HCT116 (cell line): Measurements from ENCODE around the gene GRAMD4. TPM values are rescaled to one million over a fixed set of nuclear protein-coding genes. Genes with fewer than 3 reads are reported as not detected.

Experiments used
- ATAC-seq: fragments of 200-7000 bp; cut with Tn5 transposase; 2 replicates; pipeline ENCODE4 v1.9.1; 2020; ENCODE audit warnings: mild to moderate bottlenecking, moderate library complexity
- BruUV-seq: library from RNA; stranded (reverse); fragments of 400-500 nt; replicated peaks from 2 replicates; lab custom pipeline; 2021; lab: Mats Ljungman, UMichigan
- CTCF ChIA-PET: fragments of 300-600 bp; sonication (Branson Sonifier 250); formaldehyde crosslinking; loops from one replicate; lab custom pipeline; 2021; ENCODE audit warnings: antibody characterized with exemption; lab: Charles Lee
- POLR2A ChIA-PET: fragments of 300-600, 350-600 bp; sonication (Branson Sonifier 250); formaldehyde crosslinking; loops from one replicate; lab custom pipeline; 2021; ENCODE audit warnings: antibody characterized with exemption; lab: Charles Lee
- RAD21 ChIA-PET, 2 experiments: fragments of 300-600 bp; sonication (Branson Sonifier 250); formaldehyde crosslinking; loops; one replicate each; lab custom pipeline; 2023; ENCODE audit warnings: low total read pairs in 2 of 2; ENCODE audit not compliant: uncharacterized antibody in 2 of 2, unreplicated experiment in 2 of 2, low non-redundant PET in 1 of 2; lab: Charles Lee
- DNase-seq: peaks from one replicate; pipeline ENCODE4 v3.0.0-alpha.2; 2010; ENCODE audit warnings: low read depth, low spot score
- H2AFZ ChIP-seq: fragments of 200-600 bp; shearing (Covaris generic), sonication (generic); 2 replicates; pipeline ENCODE4 v1.6.1; 2017; ENCODE audit warnings: low read depth, mixed run types, mixed read lengths, antibody characterized with exemption, low read length; ENCODE audit not compliant: poor library complexity, severe bottlenecking
- H3K27ac ChIP-seq: 2 replicates; pipeline ENCODE4 v1.5.1; 2012; ENCODE audit warnings: low read depth, low read length
- H3K27me3 ChIP-seq: fragments of 200-600 bp; sonication (generic); 2 replicates; pipeline ENCODE4 v1.6.1; 2016; ENCODE audit warnings: mixed run types, low read length, mixed read lengths; ENCODE audit not compliant: insufficient read depth
- H3K36me3 ChIP-seq, 2 experiments: fragments of 200-500 bp in 1 of 2; fragments of 200-600 bp in 1 of 2; sonication (Bioruptor generic) in 1 of 2; sonication (generic) in 1 of 2; 2 replicates each; pipeline versions ENCODE4 v1.5.1 to v1.6.1; 2014 to 2016; ENCODE audit warnings: low read length in 2 of 2, inconsistent platforms in 1 of 2, mixed read lengths in 1 of 2, mixed run types in 1 of 2; ENCODE audit not compliant: insufficient read depth in 2 of 2, control insufficient read depth in 1 of 2
- H3K4me1 ChIP-seq, 2 experiments: fragments of 200-600 bp in 1 of 2; sonication (generic) in 1 of 2; 2 replicates each; pipeline versions ENCODE4 v1.5.1 to v1.6.1; 2012 to 2017; ENCODE audit warnings: low read length in 2 of 2, inconsistent platforms in 1 of 2, mild to moderate bottlenecking in 1 of 2, mixed read lengths in 1 of 2, mixed run types in 1 of 2, moderate library complexity in 1 of 2; ENCODE audit not compliant: insufficient read depth in 2 of 2, control insufficient read depth in 1 of 2
- H3K4me2 ChIP-seq: fragments of 200-600 bp; sonication (generic); 2 replicates; pipeline ENCODE4 v1.6.1; 2017; ENCODE audit warnings: mixed run types, low read length, mixed read lengths
- H3K4me3 ChIP-seq, 2 experiments: fragments of 200-600 bp in 1 of 2; sonication (generic) in 1 of 2; replicated peaks in 1 of 2; 2 replicates each; pipeline ENCODE4 v1.5.1; 2011 to 2016; ENCODE audit warnings: low read length in 2 of 2, control low read depth in 1 of 2, low read depth in 1 of 2, mild to moderate bottlenecking in 1 of 2, mixed read lengths in 1 of 2, mixed run types in 1 of 2
- H3K79me2 ChIP-seq: fragments of 200-600 bp; sonication (generic); 2 replicates; pipeline ENCODE4 v1.6.1; 2017; ENCODE audit warnings: mild to moderate bottlenecking, mixed run types, low read length, moderate library complexity, mixed read lengths; ENCODE audit not compliant: insufficient read depth
- H3K9ac ChIP-seq: fragments of 200-600 bp; sonication (generic); 2 replicates; pipeline ENCODE4 v1.6.1; 2016; ENCODE audit warnings: low read length, mixed read lengths
- H3K9me2 ChIP-seq: fragments of 200-600 bp; sonication (generic), shearing (Covaris generic); 2 replicates; pipeline ENCODE4 v1.6.1; 2017; ENCODE audit warnings: mixed run types, mild to moderate bottlenecking, moderate library complexity; ENCODE audit not compliant: insufficient read depth
- H3K9me3 ChIP-seq, 2 experiments: fragments of 200-500 bp in 1 of 2; fragments of 200-600 bp in 1 of 2; sonication (Bioruptor generic) in 1 of 2; sonication (generic) in 1 of 2; 2 replicates each; pipeline ENCODE4 v1.6.1; 2014 to 2017; ENCODE audit warnings: low read length in 2 of 2, mixed read lengths in 2 of 2, inconsistent platforms in 1 of 2, low read depth in 1 of 2, mild to moderate bottlenecking in 1 of 2, mixed run types in 1 of 2, moderate library complexity in 1 of 2; ENCODE audit not compliant: control insufficient read depth in 1 of 2, insufficient read depth in 1 of 2
- H4K20me1 ChIP-seq: fragments of 200-600 bp; sonication (generic), shearing (Covaris generic); 2 replicates; pipeline ENCODE4 v1.6.1; 2017; ENCODE audit warnings: mixed run types, mild to moderate bottlenecking, moderate library complexity; ENCODE audit not compliant: insufficient read depth
- CBX3 ChIP-seq: IDR thresholded peaks from 2 replicates; pipeline ENCODE4 v1.6.1; 2012; ENCODE audit warnings: low read depth
- CTCF ChIP-seq, 3 experiments: fragments of 200-600 bp in 1 of 3; sonication (generic) in 1 of 3; IDR thresholded peaks in 2 of 3; conservative IDR thresholded peaks in 1 of 3; 2 replicates each; pipeline ENCODE4 v1.5.1; 2012 to 2017; ENCODE audit warnings: low read depth in 2 of 3, low read length in 2 of 3, antibody characterized with exemption in 1 of 3, borderline replicate concordance in 1 of 3, control low read depth in 1 of 3, mild to moderate bottlenecking in 1 of 3, mixed read lengths in 1 of 3, mixed run types in 1 of 3, moderate library complexity in 1 of 3; ENCODE audit not compliant: insufficient read depth in 1 of 3
- ELF1 ChIP-seq: IDR thresholded peaks from 2 replicates; pipeline ENCODE4 v1.6.1; 2012; ENCODE audit warnings: low read depth, borderline replicate concordance
- EZH2phosphoT487 ChIP-seq: fragments of 200-600 bp; IDR thresholded peaks from 2 replicates; pipeline ENCODE4 v1.6.1; 2018; ENCODE audit warnings: antibody characterized with exemption, borderline replicate concordance
- FOSL1 ChIP-seq: IDR thresholded peaks from 2 replicates; pipeline ENCODE4 v1.6.1; 2012; ENCODE audit warnings: low read depth
- JUND ChIP-seq: IDR thresholded peaks from 2 replicates; pipeline ENCODE4 v1.6.1; 2012
- MAX ChIP-seq: IDR thresholded peaks from 2 replicates; pipeline ENCODE4 v1.6.1; 2012
- POLR2AphosphoS5 ChIP-seq: IDR thresholded peaks from 2 replicates; pipeline ENCODE4 v1.6.1; 2011; ENCODE audit warnings: mild to moderate bottlenecking, low read depth, low read length, moderate library complexity
- RAD21 ChIP-seq: IDR thresholded peaks from 2 replicates; pipeline ENCODE4 v1.6.1; 2012; ENCODE audit warnings: low read depth, mild to moderate bottlenecking
- SIN3A ChIP-seq: IDR thresholded peaks from 2 replicates; pipeline ENCODE4 v1.6.1; 2012; ENCODE audit warnings: low read depth
- SP1 ChIP-seq: IDR thresholded peaks from 2 replicates; pipeline ENCODE4 v1.6.1; 2012; ENCODE audit warnings: low read depth
- TCF7L2 ChIP-seq: IDR thresholded peaks from 2 replicates; pipeline ENCODE4 v1.7.0; 2011; ENCODE audit warnings: borderline replicate concordance, inconsistent platforms; ENCODE audit not compliant: insufficient read depth, insufficient read length; ENCODE audit errors: extremely low read depth
- ZNF274 ChIP-seq: fragments of 200-500 bp; sonication (Bioruptor generic); IDR thresholded peaks from 2 replicates; pipeline ENCODE4 v1.6.1; 2014; ENCODE audit warnings: mild to moderate bottlenecking, low read depth, low read length, inconsistent platforms
- intact Hi-C: fragments of 100-400 bp; cut with micrococcal nuclease; formaldehyde crosslinking; loops from 2 replicates; pipeline ENCODE4 v1.10.0; 2022
- total RNA-seq: library from RNA; stranded (reverse); gene quantifications from one replicate; pipeline ENCODE4 v1.2.1, GENCODE V29; 2021; ENCODE audit not compliant: unreplicated experiment

The GRAMD4 gene
- total RNA-seq, 1 experiment from 2014 or later: 25.8 TPM

DNA sequence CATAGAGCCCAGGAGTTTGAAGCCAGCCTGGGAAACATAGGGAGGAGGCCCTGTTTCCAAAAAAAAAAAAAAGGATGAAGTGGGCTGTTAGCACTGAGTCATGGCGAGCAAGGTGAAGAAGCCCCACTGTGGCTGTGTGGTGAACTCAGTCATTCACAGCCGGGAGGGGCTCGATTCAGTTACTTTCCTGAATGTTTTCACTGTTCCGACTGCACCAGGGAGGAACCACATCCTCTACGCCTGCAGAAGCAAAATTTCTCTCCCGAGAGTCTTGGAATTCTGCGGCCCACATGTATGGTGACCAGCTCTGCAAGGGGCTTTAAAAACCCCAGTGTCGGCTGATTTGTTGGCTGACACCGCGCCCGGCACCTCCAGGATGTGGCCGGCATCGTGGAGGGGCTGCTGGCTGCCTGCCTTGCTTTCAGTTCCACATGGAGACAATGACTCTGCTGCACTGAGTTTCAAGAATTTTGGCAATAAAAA lies 27.8 kb upstream of the GRAMD4 start:
- ATAC-seq (no peak), DNase-seq (no peak)
- Histone ChIP-seq H3K9ac (no peak overlapping the region), H3K79me2 (no peaks in the 10 kb centered on the region), H3K36me3 (no peaks in the 10 kb centered on the region), H3K4me3 (no peak overlapping the region), H3K4me2 (no peak overlapping the region), H3K27ac (no peak overlapping the region), H3K9me2 (no peaks in the 10 kb centered on the region), H4K20me1 (no peaks in the 10 kb centered on the region), H3K27me3 (no peaks in the 10 kb centered on the region), H3K4me1 (peaks cover 13 to 23% of the 10 kb centered on the region in 2 experiments), H2AFZ (no peak overlapping the region), H3K9me3 (no peaks in the 10 kb centered on the region)
- POLR2A ChIA-PET: no interaction called here
- intact Hi-C loops: no loop called here
- BruUV-seq: no TSS peak
- CTCF ChIA-PET: no interaction called here
- TF ChIP-seq EZH2phosphoT487: no peak
- TF ChIP-seq RAD21: no peak
- no peak for TF ChIP-seq POLR2AphosphoS5
- no peak for TF ChIP-seq ELF1
- TF ChIP-seq ZNF274: no peak
- no peak for TF ChIP-seq MAX
- TF ChIP-seq FOSL1: no peak
- no peak for TF ChIP-seq SP1
- no peak for TF ChIP-seq JUND
- TF ChIP-seq SIN3A: no peak
- no peak for TF ChIP-seq CBX3
- no peak for TF ChIP-seq TCF7L2
- TF ChIP-seq CTCF (IDR thresholded peaks at IDR 0.05 in 2 of 3, conservative IDR thresholded peaks at IDR 0.05 in 1 of 3; ENCODE audit: borderline replicate concordance in 1 of 3, insufficient read depth in 1 of 3, low read depth in 2 of 3, low read length in 2 of 3): no peak
- RAD21 ChIA-PET: no interaction called here
